Measurements from ENCODE around the gene PRSS48. TPM values are rescaled to one million over a fixed set of nuclear protein-coding genes. Genes with fewer than 3 reads are reported as not detected.

PRSS48 gene
- total and polyA plus RNA-seq, 4 donors: 0.64 TPM; not detected in 3

DNA sequence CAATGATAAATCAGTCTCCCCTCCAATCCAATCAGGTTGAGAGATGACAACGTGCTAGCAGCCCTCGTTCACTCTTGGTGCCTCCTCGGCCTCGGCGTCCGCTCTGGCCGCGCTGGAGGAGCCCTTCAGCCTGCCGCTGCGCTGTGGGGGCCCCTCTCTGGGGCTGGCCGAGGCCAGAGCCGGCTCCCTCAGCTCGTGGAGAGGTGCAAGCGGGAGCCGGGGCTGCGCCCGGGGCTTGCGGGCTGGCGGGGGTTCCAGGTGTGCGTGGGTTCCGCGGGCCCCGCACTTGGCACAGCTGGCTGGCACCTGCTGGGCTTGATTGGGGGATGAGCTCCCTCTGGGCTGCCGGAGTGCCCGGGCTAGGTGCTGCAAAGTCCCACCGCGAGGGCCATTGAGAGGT, 40.9 kb upstream of the PRSS48 start:
- no peak for DNase-seq (ENCODE audit: low spot score)
- WGBS: 99% methylated on average over 27 of the region's 27 CpGs
- peaks cover 0 to 2% (median 0%) of the 10 kb centered on the region in 4 donors for H3K4me1 ChIP-seq (ENCODE audit: control insufficient read depth in 4 of 4, insufficient read depth in 4 of 4, low read length in 3 of 4)
- peaks cover 0 to 2% (median 0%) of the 10 kb centered on the region in 4 donors for H3K36me3 ChIP-seq (ENCODE audit: control insufficient read depth in 4 of 4, insufficient read depth in 3 of 4, low read depth in 1 of 4, low read length in 3 of 4)
- no peaks in the 10 kb centered on the region for H3K9me3 ChIP-seq (ENCODE audit: control insufficient read depth in 4 of 4, low read length in 3 of 4)
- H3K4me3 ChIP-seq (ENCODE audit: low read depth in 1 of 3, low read length in 3 of 3): no peak overlapping the region
- no peaks in the 10 kb centered on the region for H3K27me3 ChIP-seq (ENCODE audit: control insufficient read depth in 4 of 4, insufficient read depth in 4 of 4, low read length in 3 of 4)
- no peak overlapping the region for H3K27ac ChIP-seq (ENCODE audit: low read depth in 1 of 2, low read length in 2 of 2)
- no peak overlapping the region for H3K9ac ChIP-seq (ENCODE audit: low read depth in 1 of 2, low read length in 2 of 2)
- TF ChIP-seq RAD21 (IDR thresholded peaks at IDR 0.05) (no peak), REST (IDR thresholded peaks at IDR 0.05) (no peak), YY1 (IDR thresholded peaks at IDR 0.05) (no peak), TAF1 (conservative IDR thresholded peaks at IDR 0.05) (no peak), SP1 (IDR thresholded peaks at IDR 0.05) (no peak)

- Histone ChIP-seq H3K27me3 (ENCODE audit: control insufficient read depth in 4 of 4, insufficient read depth in 4 of 4, low read length in 3 of 4) (no peaks in the 10 kb centered on the region), H3K27ac (ENCODE audit: low read depth in 1 of 2, low read length in 2 of 2) (no peak overlapping the region), H3K4me3 (ENCODE audit: low read depth in 1 of 3, low read length in 3 of 3) (no peak overlapping the region), H3K4me1 (ENCODE audit: control insufficient read depth in 4 of 4, insufficient read depth in 4 of 4, low read length in 3 of 4) (peaks cover 0 to 2% (median 0%) of the 10 kb centered on the region in 4 donors), H3K36me3 (ENCODE audit: control insufficient read depth in 4 of 4, insufficient read depth in 3 of 4, low read depth in 1 of 4, low read length in 3 of 4) (peaks cover 0 to 2% (median 0%) of the 10 kb centered on the region in 4 donors), H3K9ac (ENCODE audit: low read depth in 1 of 2, low read length in 2 of 2) (no peak overlapping the region), H3K9me3 (ENCODE audit: control insufficient read depth in 4 of 4, low read length in 3 of 4) (no peaks in the 10 kb centered on the region)
- DNase-seq (ENCODE audit: low spot score): no peak
- WGBS: 52% methylated on average over 3 of the region's 3 CpGs
- TF ChIP-seq ZBTB33 (IDR thresholded peaks at IDR 0.05) (no peak), RAD21 (IDR thresholded peaks at IDR 0.05) (peak; percentile 63 to 64), NR2F2 (IDR thresholded peaks at IDR 0.05) (no peak)
These were observed 38.5 kb upstream of the PRSS48 start for GRCh38 chr4:151238477-151238876.

DNA sequence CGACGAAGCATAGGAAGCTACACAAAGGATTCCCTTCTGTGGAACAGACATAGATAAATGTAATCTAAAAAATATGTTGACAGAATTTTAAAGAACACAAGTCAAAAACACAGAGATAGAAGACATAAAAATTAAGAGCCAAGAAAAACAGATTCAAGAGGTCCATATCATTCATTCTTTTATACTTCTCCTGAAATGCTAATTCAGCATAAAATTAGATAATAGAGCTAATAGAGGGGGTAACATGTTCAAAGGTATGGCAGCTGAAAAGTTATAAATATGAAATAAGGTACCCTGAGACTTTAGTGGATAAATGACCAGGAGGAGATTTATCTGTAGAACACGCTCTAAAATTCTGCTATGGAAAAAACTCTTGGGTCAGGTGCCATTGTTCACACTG, 37.4 kb upstream of the PRSS48 start:
- WGBS: 94% methylated on average over 3 of the region's 3 CpGs
- H3K4me1 ChIP-seq (ENCODE audit: control insufficient read depth in 4 of 4, insufficient read depth in 4 of 4, low read length in 3 of 4): peaks cover 0 to 2% (median 0%) of the 10 kb centered on the region in 4 donors
- no peaks in the 10 kb centered on the region for H3K9me3 ChIP-seq (ENCODE audit: control insufficient read depth in 4 of 4, low read length in 3 of 4)
- no peaks in the 10 kb centered on the region for H3K27me3 ChIP-seq (ENCODE audit: control insufficient read depth in 4 of 4, insufficient read depth in 4 of 4, low read length in 3 of 4)
- H3K36me3 ChIP-seq (ENCODE audit: control insufficient read depth in 4 of 4, insufficient read depth in 3 of 4, low read depth in 1 of 4, low read length in 3 of 4): peaks cover 0 to 2% (median 0%) of the 10 kb centered on the region in 4 donors
- H3K27ac ChIP-seq (ENCODE audit: low read depth in 1 of 2, low read length in 2 of 2): no peak overlapping the region
- TF ChIP-seq, protein P1, sequence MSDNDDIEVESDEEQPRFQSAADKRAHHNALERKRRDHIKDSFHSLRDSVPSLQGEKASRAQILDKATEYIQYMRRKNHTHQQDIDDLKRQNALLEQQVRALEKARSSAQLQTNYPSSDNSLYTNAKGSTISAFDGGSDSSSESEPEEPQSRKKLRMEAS (IDR thresholded peaks at IDR 0.05): no peak
- TF ChIP-seq, protein P2, sequence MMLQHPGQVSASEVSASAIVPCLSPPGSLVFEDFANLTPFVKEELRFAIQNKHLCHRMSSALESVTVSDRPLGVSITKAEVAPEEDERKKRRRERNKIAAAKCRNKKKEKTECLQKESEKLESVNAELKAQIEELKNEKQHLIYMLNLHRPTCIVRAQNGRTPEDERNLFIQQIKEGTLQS (IDR thresholded peaks at IDR 0.05): no peak
- no peak overlapping the region for H3K9ac ChIP-seq (ENCODE audit: low read depth in 1 of 2, low read length in 2 of 2)
- DNase-seq (ENCODE audit: low spot score): no peak
- H3K4me3 ChIP-seq (ENCODE audit: low read depth in 1 of 3, low read length in 3 of 3): no peak overlapping the region

Data from liver (tissue), 9 donors.